ENCODE data around the gene SMIM27. TPM values are rescaled to one million over a fixed set of nuclear protein-coding genes. Genes with fewer than 3 reads are reported as not detected.

Gene SMIM27
- total RNA-seq, 1 donor from 2014 or later = 12.3 TPM

Other genes starting within 250 kb of the SMIM27 start
- gene ACO1, start 167.7 kb upstream of the SMIM27 start, total RNA-seq = 33.6 TPM
- 24.6 TPM for gene RIGI, start 26.1 kb upstream of the SMIM27 start, total RNA-seq
- gene TOPORS, start 259 bp downstream of the SMIM27 start, total RNA-seq = 15.4 TPM
- 39.0 TPM for gene NDUFB6, start 20.8 kb downstream of the SMIM27 start, total RNA-seq
- not detected for gene TAF1L, start 83.3 kb downstream of the SMIM27 start, total RNA-seq
- gene TMEM215, start 231.2 kb downstream of the SMIM27 start, total RNA-seq = 0.09 TPM